Measurements from ENCODE around the gene ZNF564. TPM values are rescaled to one million over a fixed set of nuclear protein-coding genes. Genes with fewer than 3 reads are reported as not detected.

Gene ZNF564
- total and polyA plus RNA-seq, 2 of the 13 experiments (the other 11 are each of a cell fraction or from before 2014, with no cell fraction given) = 2.3 to 11.1 TPM

GRCh38 chr19:12551060-12551832 is at the start of gene ZNF564 (continued):
- TF ChIP-seq, protein P1, sequence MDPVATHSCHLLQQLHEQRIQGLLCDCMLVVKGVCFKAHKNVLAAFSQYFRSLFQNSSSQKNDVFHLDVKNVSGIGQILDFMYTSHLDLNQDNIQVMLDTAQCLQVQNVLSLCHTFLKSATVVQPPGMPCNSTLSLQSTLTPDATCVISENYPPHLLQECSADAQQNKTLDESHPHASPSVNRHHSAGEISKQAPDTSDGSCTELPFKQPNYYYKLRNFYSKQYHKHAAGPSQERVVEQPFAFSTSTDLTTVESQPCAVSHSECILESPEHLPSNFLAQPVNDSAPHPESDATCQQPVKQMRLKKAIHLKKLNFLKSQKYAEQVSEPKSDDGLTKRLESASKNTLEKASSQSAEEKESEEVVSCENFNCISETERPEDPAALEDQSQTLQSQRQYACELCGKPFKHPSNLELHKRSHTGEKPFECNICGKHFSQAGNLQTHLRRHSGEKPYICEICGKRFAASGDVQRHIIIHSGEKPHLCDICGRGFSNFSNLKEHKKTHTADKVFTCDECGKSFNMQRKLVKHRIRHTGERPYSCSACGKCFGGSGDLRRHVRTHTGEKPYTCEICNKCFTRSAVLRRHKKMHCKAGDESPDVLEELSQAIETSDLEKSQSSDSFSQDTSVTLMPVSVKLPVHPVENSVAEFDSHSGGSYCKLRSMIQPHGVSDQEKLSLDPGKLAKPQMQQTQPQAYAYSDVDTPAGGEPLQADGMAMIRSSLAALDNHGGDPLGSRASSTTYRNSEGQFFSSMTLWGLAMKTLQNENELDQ (CRISPR knock-in tag; IDR thresholded peaks at IDR 0.05; ENCODE audit: borderline replicate concordance) = no peak
- no peak for TF ChIP-seq KLF12 (CRISPR knock-in tag; IDR thresholded peaks at IDR 0.05; ENCODE audit: borderline replicate concordance)
- peak; percentile 83; the same call in 1 of the 2 replicates for TF ChIP-seq YEATS2 (CRISPR knock-in tag; IDR thresholded peaks at IDR 0.05; ENCODE audit: borderline replicate concordance)
- TF ChIP-seq SMAD1 (CRISPR knock-in tag; IDR thresholded peaks at IDR 0.05; ENCODE audit: borderline replicate concordance, low read depth) = peak; percentile 56; the same call in 1 of the 2 replicates
- 0 out of 2 replicates have a peak, but pooled peaks have one; percentile 75 for TF ChIP-seq GPN1 (CRISPR knock-in tag; IDR thresholded peaks at IDR 0.05; ENCODE audit: borderline replicate concordance)
- TF ChIP-seq, protein P2, sequence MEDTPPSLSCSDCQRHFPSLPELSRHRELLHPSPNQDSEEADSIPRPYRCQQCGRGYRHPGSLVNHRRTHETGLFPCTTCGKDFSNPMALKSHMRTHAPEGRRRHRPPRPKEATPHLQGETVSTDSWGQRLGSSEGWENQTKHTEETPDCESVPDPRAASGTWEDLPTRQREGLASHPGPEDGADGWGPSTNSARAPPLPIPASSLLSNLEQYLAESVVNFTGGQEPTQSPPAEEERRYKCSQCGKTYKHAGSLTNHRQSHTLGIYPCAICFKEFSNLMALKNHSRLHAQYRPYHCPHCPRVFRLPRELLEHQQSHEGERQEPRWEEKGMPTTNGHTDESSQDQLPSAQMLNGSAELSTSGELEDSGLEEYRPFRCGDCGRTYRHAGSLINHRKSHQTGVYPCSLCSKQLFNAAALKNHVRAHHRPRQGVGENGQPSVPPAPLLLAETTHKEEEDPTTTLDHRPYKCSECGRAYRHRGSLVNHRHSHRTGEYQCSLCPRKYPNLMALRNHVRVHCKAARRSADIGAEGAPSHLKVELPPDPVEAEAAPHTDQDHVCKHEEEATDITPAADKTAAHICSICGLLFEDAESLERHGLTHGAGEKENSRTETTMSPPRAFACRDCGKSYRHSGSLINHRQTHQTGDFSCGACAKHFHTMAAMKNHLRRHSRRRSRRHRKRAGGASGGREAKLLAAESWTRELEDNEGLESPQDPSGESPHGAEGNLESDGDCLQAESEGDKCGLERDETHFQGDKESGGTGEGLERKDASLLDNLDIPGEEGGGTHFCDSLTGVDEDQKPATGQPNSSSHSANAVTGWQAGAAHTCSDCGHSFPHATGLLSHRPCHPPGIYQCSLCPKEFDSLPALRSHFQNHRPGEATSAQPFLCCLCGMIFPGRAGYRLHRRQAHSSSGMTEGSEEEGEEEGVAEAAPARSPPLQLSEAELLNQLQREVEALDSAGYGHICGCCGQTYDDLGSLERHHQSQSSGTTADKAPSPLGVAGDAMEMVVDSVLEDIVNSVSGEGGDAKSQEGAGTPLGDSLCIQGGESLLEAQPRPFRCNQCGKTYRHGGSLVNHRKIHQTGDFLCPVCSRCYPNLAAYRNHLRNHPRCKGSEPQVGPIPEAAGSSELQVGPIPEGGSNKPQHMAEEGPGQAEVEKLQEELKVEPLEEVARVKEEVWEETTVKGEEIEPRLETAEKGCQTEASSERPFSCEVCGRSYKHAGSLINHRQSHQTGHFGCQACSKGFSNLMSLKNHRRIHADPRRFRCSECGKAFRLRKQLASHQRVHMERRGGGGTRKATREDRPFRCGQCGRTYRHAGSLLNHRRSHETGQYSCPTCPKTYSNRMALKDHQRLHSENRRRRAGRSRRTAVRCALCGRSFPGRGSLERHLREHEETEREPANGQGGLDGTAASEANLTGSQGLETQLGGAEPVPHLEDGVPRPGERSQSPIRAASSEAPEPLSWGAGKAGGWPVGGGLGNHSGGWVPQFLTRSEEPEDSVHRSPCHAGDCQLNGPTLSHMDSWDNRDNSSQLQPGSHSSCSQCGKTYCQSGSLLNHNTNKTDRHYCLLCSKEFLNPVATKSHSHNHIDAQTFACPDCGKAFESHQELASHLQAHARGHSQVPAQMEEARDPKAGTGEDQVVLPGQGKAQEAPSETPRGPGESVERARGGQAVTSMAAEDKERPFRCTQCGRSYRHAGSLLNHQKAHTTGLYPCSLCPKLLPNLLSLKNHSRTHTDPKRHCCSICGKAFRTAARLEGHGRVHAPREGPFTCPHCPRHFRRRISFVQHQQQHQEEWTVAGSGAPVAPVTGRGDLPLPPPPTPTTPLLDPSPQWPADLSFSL (CRISPR knock-in tag; IDR thresholded peaks at IDR 0.05) = no peak; the same call in 1 of the 2 replicates
- no peak for TF ChIP-seq ZNF253 (CRISPR knock-in tag; IDR thresholded peaks at IDR 0.05; ENCODE audit: borderline replicate concordance)
- TF ChIP-seq ZNF343 (CRISPR knock-in tag; IDR thresholded peaks at IDR 0.05) = peak; percentile 59; the same call in 1 of the 2 replicates
- peak; percentile 63 for TF ChIP-seq ATF1 (CRISPR knock-in tag; IDR thresholded peaks at IDR 0.05)
- TF ChIP-seq SALL2 (CRISPR knock-in tag; IDR thresholded peaks at IDR 0.05) = peak; percentile 28; the same call in 1 of the 2 replicates
- TF ChIP-seq ZFX (CRISPR knock-in tag; IDR thresholded peaks at IDR 0.05; ENCODE audit: low read depth) = peak; percentile 92
- TF ChIP-seq ZFYVE20 (CRISPR knock-in tag; IDR thresholded peaks at IDR 0.05; ENCODE audit: borderline replicate concordance, low read depth) = no peak
- no peak for TF ChIP-seq HMG20A (CRISPR knock-in tag; IDR thresholded peaks at IDR 0.05; ENCODE audit: borderline replicate concordance)
- peak; percentile 30; the same call in 1 of the 2 replicates for TF ChIP-seq ATF2 (CRISPR knock-in tag; IDR thresholded peaks at IDR 0.05)
- no peak for TF ChIP-seq ZNF33A (CRISPR knock-in tag; IDR thresholded peaks at IDR 0.05; ENCODE audit: borderline replicate concordance)
- TF ChIP-seq MAX (IDR thresholded peaks at IDR 0.05) = peak; percentile 61; the same call in 1 of the 2 replicates
- peak; percentile 36; the same call in 1 of the 2 replicates for TF ChIP-seq MTA1 (CRISPR knock-in tag; IDR thresholded peaks at IDR 0.05; ENCODE audit: borderline replicate concordance)
- no peak for TF ChIP-seq ATAD3A (CRISPR knock-in tag; IDR thresholded peaks at IDR 0.05)
- no peak for TF ChIP-seq KDM6A (CRISPR knock-in tag; IDR thresholded peaks at IDR 0.05; ENCODE audit: low read depth)
